Activated T-cell treated with anti-CD3 and anti-CD28 coated beads for 48 hours (primary cell): ENCODE measurements around the gene NFATC3.

ENCODE experiments used
- DNase-seq: peaks from one replicate; pipeline ENCODE4 v3.0.0-alpha.2; 2020; ENCODE audit warnings: low read depth

Gene NFATC3

DNA sequence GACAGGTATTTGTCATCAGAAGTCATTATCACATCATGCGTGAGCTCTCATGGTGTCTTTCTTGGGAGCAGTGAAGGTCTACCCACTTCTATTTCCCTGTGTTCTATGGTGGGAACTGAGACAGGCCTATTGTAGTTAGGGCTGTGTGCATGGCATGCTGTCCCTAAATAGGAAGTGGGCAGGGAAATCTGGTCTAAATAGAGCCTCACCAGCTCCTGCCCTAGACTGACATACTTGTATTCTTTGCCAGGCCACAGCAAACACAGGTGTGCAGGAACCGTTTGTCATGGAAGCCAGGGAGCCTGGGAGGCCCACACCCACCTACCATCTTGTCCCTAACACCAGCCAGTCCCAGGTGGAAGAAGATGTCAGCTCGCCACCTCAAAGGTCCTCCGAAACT lies 189.3 kb downstream of the NFATC3 start:
- DNase-seq = no peak

DNA sequence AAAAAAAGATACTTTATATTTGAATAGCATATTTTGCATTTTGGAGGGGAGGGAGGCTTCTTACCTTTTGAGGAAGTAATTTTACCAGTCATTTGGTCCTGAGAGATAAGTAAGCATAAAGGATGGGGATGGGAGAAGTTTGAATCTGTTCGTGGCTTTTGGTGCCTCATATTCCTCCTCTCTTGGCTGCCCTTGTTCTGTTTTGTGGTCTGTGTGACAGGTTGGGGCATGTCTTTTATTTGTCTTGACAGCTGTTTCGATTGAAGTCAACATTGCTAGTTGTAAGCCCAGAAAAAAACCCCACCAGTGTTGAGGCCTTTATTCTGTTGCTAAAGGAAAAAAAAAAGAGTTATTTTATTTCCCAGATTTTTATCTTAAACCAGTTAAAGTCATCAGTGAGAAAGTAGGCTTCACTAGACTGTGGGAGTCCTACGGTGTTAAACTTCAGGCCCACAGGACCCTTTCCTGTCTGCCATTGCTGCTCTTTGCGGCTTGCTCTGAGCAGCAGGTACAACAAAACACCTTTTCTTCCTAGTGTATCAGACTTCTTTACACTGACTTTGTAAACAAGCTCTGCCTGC lies 190.5 kb downstream of the NFATC3 start:
- DNase-seq = no peak

DNA sequence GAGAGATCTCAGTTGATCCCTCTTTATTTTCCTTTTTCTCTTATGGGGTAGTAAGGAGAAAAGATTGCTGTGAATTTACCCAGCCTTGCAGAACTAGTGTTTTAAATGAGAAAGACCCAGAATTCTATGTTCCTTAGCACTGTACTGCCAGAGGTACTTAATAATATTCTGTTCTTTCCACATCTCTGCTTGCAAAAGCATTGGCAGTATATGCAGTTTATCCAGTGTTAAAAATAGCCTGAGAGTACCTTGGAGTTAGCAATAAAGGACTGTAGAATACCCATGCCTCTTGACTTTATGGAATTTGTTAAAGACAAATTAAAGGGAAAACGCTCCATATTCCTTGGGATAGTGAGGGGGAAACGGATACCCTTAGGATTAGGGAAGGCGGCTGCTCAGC lies 191.1 kb downstream of the NFATC3 start:
- DNase-seq = no peak
